Measurements from ENCODE around the gene CDADC1. TPM values are rescaled to one million over a fixed set of nuclear protein-coding genes. Genes with fewer than 3 reads are reported as not detected.
A peak's percentile ranks its signal among the peaks of the same experiment; 100 is the strongest.

CDADC1 gene
- total RNA-seq, 4 donors from 2014 or later: 9.0 to 19.5 (median 14.1) TPM

DNA sequence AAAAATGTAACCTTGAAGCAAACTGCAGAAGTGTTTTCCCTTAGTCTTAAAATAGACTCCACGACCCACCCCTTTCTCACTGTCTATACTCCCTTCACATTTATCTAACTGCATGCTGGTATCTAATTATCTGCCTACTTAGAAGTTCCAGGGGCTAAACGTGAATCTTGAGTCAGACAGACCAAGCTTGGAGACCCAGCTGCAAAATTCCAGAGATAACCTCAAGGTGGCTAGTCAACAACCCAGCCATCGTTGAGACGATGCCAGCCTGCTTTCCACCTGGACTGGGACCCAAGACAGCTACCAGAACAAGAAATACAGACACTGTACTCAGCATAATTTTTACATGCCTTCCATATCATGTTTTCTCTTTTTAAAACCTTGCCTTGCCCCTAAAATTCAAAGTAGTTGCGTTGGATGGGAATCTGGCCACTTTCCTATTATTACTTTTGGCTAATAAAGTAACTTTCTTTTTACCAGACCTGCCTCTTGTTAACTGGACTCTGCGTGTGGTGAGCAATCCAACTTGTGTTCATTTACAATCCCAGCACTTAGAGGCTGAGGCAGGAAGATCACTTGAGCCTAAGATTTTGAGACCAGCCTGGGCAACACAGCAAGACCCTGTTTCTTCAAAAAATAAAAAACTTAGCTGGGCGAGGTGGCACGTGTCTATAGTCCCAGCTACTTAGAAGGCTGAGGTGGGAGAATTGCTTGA is 82.3 kb downstream of the CDADC1 start:
- no peak for TF ChIP-seq EP300 (IDR thresholded peaks at IDR 0.05)
- no peak for TF ChIP-seq POLR2A (IDR thresholded peaks at IDR 0.05)
- TF ChIP-seq, protein P1, sequence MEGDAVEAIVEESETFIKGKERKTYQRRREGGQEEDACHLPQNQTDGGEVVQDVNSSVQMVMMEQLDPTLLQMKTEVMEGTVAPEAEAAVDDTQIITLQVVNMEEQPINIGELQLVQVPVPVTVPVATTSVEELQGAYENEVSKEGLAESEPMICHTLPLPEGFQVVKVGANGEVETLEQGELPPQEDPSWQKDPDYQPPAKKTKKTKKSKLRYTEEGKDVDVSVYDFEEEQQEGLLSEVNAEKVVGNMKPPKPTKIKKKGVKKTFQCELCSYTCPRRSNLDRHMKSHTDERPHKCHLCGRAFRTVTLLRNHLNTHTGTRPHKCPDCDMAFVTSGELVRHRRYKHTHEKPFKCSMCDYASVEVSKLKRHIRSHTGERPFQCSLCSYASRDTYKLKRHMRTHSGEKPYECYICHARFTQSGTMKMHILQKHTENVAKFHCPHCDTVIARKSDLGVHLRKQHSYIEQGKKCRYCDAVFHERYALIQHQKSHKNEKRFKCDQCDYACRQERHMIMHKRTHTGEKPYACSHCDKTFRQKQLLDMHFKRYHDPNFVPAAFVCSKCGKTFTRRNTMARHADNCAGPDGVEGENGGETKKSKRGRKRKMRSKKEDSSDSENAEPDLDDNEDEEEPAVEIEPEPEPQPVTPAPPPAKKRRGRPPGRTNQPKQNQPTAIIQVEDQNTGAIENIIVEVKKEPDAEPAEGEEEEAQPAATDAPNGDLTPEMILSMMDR (IDR thresholded peaks at IDR 0.05): no peak
- peak overlapping the region in 2 of 4 donors; percentile 23 to 31 for H3K27ac ChIP-seq
- H3K4me3 ChIP-seq: no peak overlapping the region
- no peaks in the 10 kb centered on the region for H3K9me3 ChIP-seq
- no peaks in the 10 kb centered on the region for H3K27me3 ChIP-seq
- DNase-seq (ENCODE audit: low spot score in 2 of 2): no peak
- peaks cover 0 to 8% (median 0%) of the 10 kb centered on the region in 4 donors for H3K4me1 ChIP-seq
- peaks cover 0 to 35% (median 0%) of the 10 kb centered on the region in 3 donors for H3K36me3 ChIP-seq
- 75 to 77% methylated on average over 8 of the region's 8 CpGs for WGBS, 2 donors

DNA sequence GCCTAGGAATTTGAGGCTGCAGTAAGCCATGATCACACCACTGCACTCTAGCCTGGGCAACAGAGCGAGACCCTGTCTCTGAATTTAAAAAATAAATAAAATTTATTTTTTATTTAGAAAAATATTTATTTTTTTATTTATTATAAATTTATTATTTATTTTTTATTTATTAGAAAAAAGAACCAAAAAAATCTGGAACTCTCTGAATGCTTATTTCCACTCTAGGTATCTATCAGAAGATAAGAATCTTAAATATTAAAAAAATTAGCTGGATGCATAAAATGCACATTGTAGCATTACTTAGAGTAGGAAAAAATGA is 82.8 kb downstream of the CDADC1 start:
- TF ChIP-seq, protein P1 (IDR thresholded peaks at IDR 0.05): no peak
- TF ChIP-seq EP300 (IDR thresholded peaks at IDR 0.05) (no peak), POLR2A (IDR thresholded peaks at IDR 0.05) (no peak)
- H3K9me3 ChIP-seq: no peaks in the 10 kb centered on the region
- no peak for DNase-seq (ENCODE audit: low spot score in 2 of 2)
- peaks cover 0 to 35% (median 0%) of the 10 kb centered on the region in 3 donors for H3K36me3 ChIP-seq
- peaks cover 0 to 8% (median 0%) of the 10 kb centered on the region in 4 donors for H3K4me1 ChIP-seq
- H3K4me3 ChIP-seq: no peak overlapping the region
- H3K27ac ChIP-seq: peak overlapping the region in 2 of 4 donors; percentile 23 to 61
- 100% methylated on average over 1 of the region's 1 CpG for WGBS, 2 donors
- no peaks in the 10 kb centered on the region for H3K27me3 ChIP-seq

DNA sequence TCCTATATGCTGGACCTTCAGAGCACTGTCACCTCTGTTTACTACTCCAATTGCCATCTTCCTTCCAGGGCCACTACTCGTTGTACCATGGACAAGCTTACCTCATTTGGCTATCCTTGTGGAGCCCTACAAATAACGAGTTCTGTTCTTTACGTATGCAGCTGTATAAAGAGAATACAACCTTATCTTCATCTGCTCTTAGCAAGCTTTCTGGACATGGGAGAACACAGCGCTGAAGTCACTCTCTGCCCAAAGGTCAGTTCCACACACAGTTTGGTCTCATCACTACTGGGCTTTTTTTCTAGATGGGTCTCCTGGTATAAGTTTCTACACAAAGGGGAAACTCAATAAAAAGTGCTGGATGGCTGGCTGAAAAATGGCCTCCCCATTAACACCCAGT is 88.9 kb downstream of the CDADC1 start:
- no peak for TF ChIP-seq POLR2A (IDR thresholded peaks at IDR 0.05)
- TF ChIP-seq EP300 (IDR thresholded peaks at IDR 0.05): no peak
- TF ChIP-seq, protein P1 (IDR thresholded peaks at IDR 0.05): no peak
- no peak for DNase-seq (ENCODE audit: low spot score in 2 of 2)
- H3K4me3 ChIP-seq: no peak overlapping the region
- no peaks in the 10 kb centered on the region for H3K27me3 ChIP-seq
- 88 to 93% methylated on average over 4 of the region's 4 CpGs for WGBS, 2 donors
- H3K36me3 ChIP-seq: peaks cover 0 to 39% (median 0%) of the 10 kb centered on the region in 3 donors
- peak overlapping the region in 1 of 4 donors; percentile 28 for H3K27ac ChIP-seq
- H3K4me1 ChIP-seq: no peaks in the 10 kb centered on the region
- H3K9me3 ChIP-seq: no peaks in the 10 kb centered on the region

DNA sequence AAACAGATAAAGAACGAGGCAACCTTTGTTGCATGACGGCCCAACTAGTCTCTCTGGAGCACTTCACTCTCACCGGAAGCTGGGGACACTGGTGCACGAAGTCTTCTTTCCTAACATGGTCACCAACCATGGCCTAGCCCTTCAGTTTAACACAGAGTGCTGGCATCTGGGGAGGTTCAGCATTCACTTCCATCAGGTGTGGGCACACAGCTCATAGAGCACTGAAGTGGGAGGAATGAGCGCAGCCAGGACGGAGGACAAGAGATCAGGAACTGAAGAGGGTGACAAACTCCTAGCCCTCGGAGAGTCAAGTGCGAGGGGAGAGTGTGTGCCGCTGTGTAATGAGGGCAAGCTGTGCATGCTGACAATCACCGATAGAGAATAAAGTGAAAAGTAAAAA is 92.4 kb downstream of the CDADC1 start:
- no peak overlapping the region for H3K4me3 ChIP-seq
- TF ChIP-seq EP300 (IDR thresholded peaks at IDR 0.05): no peak
- TF ChIP-seq POLR2A (IDR thresholded peaks at IDR 0.05): no peak
- TF ChIP-seq, protein P1 (IDR thresholded peaks at IDR 0.05): no peak
- H3K27ac ChIP-seq: no peak overlapping the region
- H3K27me3 ChIP-seq: no peaks in the 10 kb centered on the region
- 91 to 95% methylated on average over 10 of the region's 10 CpGs for WGBS, 2 donors
- no peaks in the 10 kb centered on the region for H3K9me3 ChIP-seq
- no peak for DNase-seq (ENCODE audit: low spot score in 2 of 2)
- peaks cover 0 to 52% (median 0%) of the 10 kb centered on the region in 3 donors for H3K36me3 ChIP-seq
- peaks cover 0 to 2% (median 0%) of the 10 kb centered on the region in 4 donors for H3K4me1 ChIP-seq

DNA sequence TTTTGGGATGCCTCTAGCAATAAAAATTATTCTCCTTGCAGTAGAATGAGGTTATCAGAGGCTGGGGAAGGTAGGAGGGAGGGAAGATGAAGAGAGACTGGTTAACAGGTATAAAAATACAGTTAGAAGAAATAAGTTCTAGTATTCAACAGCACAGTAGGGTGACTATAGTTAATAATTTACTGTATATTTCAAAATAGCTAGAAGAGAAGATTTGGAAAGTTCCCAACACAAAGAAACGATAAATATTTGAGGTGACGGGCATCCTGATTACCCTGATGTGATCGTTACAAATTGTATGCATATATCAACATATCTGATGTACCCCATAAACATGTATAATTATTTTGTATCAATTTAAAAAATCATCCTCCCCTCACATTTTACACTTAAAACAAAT is 93.8 kb downstream of the CDADC1 start:
- Histone ChIP-seq H3K4me3 (no peak overlapping the region), H3K36me3 (peaks cover 0 to 48% (median 0%) of the 10 kb centered on the region in 3 donors), H3K27me3 (no peaks in the 10 kb centered on the region), H3K9me3 (no peaks in the 10 kb centered on the region), H3K4me1 (peaks cover 0 to 7% (median 0%) of the 10 kb centered on the region in 4 donors), H3K27ac (no peak overlapping the region)
- no peak for TF ChIP-seq EP300 (IDR thresholded peaks at IDR 0.05)
- TF ChIP-seq, protein P1 (IDR thresholded peaks at IDR 0.05): no peak
- TF ChIP-seq POLR2A (IDR thresholded peaks at IDR 0.05): no peak
- DNase-seq (ENCODE audit: low spot score in 2 of 2): no peak
- 96 to 97% methylated on average over 3 of the region's 3 CpGs for WGBS, 2 donors

Measured in tibial nerve (tissue), 4 donors.